ENCODE data around the gene CNN2.

GRCh38 chr19:986083-986482 lies 40.3 kb upstream of the CNN2 start:
- TF ChIP-seq GATA2 (IDR thresholded peaks at IDR 0.05; ENCODE audit: low read depth, low read length) (no peak), GATA3 (IDR thresholded peaks at IDR 0.05; ENCODE audit: low read depth, low read length) (no peak)
